ENCODE results near the gene SUGCT.
"Not testable (repeated sequence)": the region's sequence is repeated elsewhere in the genome, so short reads cannot be mapped to it uniquely, and the experiment has no call there.

Gene SUGCT

GRCh38 chr7:40643664-40644063 is 508.9 kb downstream of the SUGCT start:
- FAIRE-seq, result no peak

- FAIRE-seq, result no peak
These were observed 509.8 kb downstream of the SUGCT start for GRCh38 chr7:40644454-40645188.

GRCh38 chr7:40645197-40645596 is 510.4 kb downstream of the SUGCT start:
- no peak for FAIRE-seq

- no peak for FAIRE-seq
These were observed 511.9 kb downstream of the SUGCT start for GRCh38 chr7:40646717-40647116.

GRCh38 chr7:40647719-40648118 is 512.9 kb downstream of the SUGCT start:
- FAIRE-seq, result no peak

- no peak for FAIRE-seq
These were observed 514.4 kb downstream of the SUGCT start for GRCh38 chr7:40649247-40649646.

GRCh38 chr7:40650903-40651302 is 516.1 kb downstream of the SUGCT start:
- not testable (repeated sequence) for FAIRE-seq

- no peak for FAIRE-seq
These were observed 519.4 kb downstream of the SUGCT start for GRCh38 chr7:40654171-40654570.

- FAIRE-seq, result no peak
These were observed 520.6 kb downstream of the SUGCT start for GRCh38 chr7:40655426-40655825.

GRCh38 chr7:40656349-40656748 is 521.5 kb downstream of the SUGCT start:
- FAIRE-seq, result no peak

GRCh38 chr7:40658729-40659128 is 523.9 kb downstream of the SUGCT start:
- no peak for FAIRE-seq

GRCh38 chr7:40659231-40659630 is 524.4 kb downstream of the SUGCT start:
- no peak for FAIRE-seq

- FAIRE-seq, result no peak
These were observed 538.5 kb downstream of the SUGCT start for GRCh38 chr7:40673285-40673684.

- no peak for FAIRE-seq
These were observed 539.5 kb downstream of the SUGCT start for GRCh38 chr7:40674316-40674715.

- no peak for FAIRE-seq
These were observed 540.9 kb downstream of the SUGCT start for GRCh38 chr7:40675741-40676140.

GRCh38 chr7:40676221-40676620 is 541.4 kb downstream of the SUGCT start:
- FAIRE-seq, result no peak

- no peak for FAIRE-seq
These were observed 545.9 kb downstream of the SUGCT start for GRCh38 chr7:40680657-40681056.

GRCh38 chr7:40682696-40683095 is 547.9 kb downstream of the SUGCT start:
- no peak for FAIRE-seq

- FAIRE-seq, result no peak
These were observed 559.4 kb downstream of the SUGCT start for GRCh38 chr7:40694026-40694809.

GRCh38 chr7:40694991-40695390 is 560.2 kb downstream of the SUGCT start:
- no peak for FAIRE-seq

GRCh38 chr7:40697653-40698052 is 562.8 kb downstream of the SUGCT start:
- no peak for FAIRE-seq

GRCh38 chr7:40698214-40698920 is 563.6 kb downstream of the SUGCT start:
- no peak for FAIRE-seq

GRCh38 chr7:40698921-40699260 is 564.1 kb downstream of the SUGCT start:
- FAIRE-seq, result no peak
